Dedifferentiated amniotic fluid mesenchymal stem cell (primary cell): Measurements from ENCODE around the gene ITPRID1.
A peak's percentile ranks its signal among the peaks of the same experiment; 100 is the strongest.

Source experiments
- DNase-seq: peaks from one replicate; pipeline ENCODE4 v3.0.0-alpha.2; 2016; ENCODE audit errors: extremely low spot score

The ITPRID1 gene

DNA sequence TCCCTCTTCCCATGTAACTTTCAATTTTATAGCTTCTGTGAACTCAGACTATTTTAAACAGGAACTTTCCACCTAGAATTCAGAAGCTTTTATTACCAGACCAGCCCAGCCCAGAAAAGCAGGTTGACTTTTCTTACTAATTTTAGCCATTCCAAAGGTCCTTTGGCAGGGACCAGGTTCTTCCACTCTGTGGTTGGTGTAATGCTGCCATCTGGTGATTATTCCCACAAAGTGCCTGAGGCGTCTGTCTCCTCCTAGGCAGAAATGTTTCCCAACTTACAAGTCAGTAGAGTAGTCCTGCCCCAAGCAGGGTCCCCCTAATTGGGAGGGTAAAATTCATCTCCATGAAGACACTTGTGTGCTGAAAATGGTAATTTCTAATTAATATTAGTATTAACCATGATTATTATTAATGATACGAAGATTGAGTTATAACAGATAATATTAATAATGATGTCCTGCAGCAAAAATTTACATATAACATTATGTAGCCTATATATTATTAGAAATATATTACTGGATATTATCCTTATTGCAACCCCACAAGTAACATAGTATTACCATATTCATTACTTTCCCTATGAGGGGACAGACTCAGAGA lies 120.1 kb downstream of the ITPRID1 start:
- peak; percentile 62 for DNase-seq

DNA sequence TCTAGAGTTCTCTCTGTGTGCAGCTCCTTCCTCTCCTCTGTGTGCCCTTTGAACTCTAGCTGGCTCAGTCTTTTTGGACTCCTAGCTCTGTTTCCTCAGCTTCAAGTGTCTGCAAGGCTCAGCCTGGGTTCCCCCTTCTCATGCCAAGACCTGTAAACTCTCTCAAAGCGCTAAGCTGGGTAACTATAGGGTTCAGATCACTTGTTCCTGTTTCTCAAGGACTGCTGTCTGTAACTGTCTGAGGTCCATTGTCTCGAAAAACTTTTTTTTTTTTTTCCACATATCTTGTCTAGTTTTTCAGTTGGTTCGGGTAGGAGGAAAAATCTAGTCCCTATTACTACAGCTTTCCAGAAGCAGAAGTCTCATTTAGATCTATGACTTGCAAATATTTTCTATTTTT lies 126.5 kb downstream of the ITPRID1 start:
- DNase-seq, result no peak

DNA sequence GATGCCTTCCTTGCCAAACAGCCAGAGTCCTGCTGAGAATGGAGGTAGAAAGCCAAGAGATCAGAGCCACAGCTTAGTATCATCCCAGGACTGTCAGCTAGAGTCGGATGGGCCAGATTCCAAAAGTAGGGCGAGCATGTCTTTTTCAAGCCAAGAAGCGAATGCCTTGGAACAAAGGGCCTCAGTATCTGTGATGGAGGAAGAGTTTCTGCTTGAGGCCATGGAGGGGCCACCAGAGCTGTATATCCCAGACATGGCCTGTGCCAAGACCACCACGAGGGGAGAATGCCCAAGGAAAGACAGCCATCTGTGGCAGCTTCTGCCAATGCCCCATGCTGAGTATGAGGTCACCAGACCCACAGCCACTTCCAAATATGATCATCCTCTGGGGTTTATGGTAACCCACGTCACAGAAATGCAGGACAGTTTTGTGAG lies 128.8 kb downstream of the ITPRID1 start:
- no peak for DNase-seq

DNA sequence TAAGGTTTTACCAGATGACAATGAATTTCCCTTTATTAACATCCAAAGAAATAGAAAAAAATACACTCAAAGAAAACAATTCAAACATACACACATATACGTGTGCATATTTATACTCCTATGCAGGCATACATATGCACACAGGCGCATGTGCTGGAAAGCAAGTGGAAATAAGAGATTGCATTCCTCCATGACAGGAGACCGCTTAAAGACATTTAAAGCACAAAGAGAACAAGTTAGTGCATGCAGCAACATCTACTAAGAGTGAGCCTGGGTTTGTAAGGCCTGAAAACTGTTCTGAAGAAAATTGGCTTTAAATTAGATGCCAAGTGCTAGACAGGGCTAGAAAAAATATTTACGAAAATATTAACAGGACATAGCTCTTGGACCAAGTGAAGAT lies 133.1 kb downstream of the ITPRID1 start:
- no peak for DNase-seq

- DNase-seq, result no peak
These were observed 133.6 kb downstream of the ITPRID1 start for GRCh38 chr7:31647511-31647910.

GRCh38 chr7:31648288-31648687 lies 134.4 kb downstream of the ITPRID1 start:
- DNase-seq, result no peak

- no peak for DNase-seq
These were observed 135.0 kb downstream of the ITPRID1 start for GRCh38 chr7:31648880-31649279.

- no peak for DNase-seq
These were observed 137.6 kb downstream of the ITPRID1 start for GRCh38 chr7:31651234-31652062.

- no peak for DNase-seq
These were observed 138.1 kb downstream of the ITPRID1 start for GRCh38 chr7:31652063-31652326.

DNA sequence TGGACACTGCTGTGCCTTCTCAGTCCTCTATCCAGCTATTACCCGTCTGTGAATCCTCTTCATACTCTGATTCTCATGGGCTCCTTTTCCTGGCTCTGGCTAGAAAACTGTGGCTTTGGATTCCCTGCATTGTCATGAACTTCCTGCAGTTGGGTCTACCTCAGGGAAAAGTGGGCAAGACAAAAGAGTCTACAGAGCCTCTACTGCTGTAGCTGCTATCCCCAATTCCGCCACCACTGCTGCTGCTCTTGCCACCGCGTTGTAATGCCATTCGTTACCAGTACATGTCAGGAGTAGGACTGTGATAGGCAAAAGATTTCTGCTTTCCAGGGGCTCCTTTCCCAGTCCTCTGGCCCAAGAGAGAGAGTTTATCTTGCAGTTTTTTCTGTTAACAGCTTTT lies 149.2 kb downstream of the ITPRID1 start:
- DNase-seq, result no peak

GRCh38 chr7:31664890-31665289 lies 151.0 kb downstream of the ITPRID1 start:
- DNase-seq, result no peak

GRCh38 chr7:31665546-31665945 lies 151.7 kb downstream of the ITPRID1 start:
- DNase-seq, result no peak

DNA sequence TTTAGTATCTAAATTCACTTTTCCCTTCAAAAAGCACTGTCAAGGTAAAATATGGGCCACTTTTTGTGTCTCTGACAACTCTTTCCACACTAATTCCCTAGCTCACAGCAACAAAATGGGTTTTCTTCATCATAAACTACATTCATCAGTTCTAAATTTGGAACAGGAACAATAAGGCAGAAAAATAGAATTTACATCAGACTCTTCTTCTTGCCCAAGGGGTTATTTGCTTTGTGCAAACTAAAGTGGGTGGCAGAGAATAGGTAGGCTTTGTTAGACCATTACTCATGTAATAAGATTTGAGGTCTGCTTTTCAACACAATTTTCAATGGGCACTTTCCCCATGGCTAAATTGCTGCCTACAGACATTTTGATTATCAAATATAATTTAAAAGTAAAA lies 155.6 kb downstream of the ITPRID1 start:
- no peak for DNase-seq

DNA sequence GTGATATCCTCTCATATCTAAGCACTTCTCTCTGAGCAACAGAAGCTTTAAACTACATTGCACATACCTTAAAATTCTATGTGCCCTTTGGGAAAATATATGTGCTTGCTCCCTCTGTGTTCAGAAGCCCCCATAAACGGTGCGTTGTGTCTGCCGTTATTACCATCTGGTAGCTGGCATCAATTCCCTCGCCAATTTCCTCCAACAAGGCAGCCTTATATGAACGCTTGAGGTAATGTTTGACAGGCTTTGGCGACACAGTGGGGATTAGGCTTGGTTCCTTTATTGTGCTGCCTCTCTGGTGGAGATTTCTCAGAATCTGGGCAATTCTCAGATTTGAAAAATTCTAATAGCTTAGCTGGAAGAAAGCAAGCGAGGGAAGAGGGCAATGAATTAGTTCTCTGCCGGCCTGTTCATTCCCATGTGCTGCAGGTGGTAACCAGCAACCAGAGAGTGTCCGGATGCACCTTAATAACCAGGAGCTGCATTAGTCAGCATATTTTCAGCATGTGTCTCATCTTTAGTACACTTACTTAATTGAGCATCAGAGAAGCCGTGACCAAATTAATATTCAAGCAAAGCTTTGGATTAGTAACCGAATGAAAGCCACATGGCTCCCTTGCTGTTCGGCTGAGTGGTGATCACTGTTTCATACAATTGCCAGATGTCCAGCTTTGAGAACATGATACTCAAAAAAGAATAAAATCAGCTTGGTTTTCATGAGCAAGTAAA lies 165.8 kb downstream of the ITPRID1 start:
- DNase-seq, result no peak

- no peak for DNase-seq
These were observed 169.7 kb downstream of the ITPRID1 start for GRCh38 chr7:31683445-31684225.

- no peak for DNase-seq
These were observed 173.3 kb downstream of the ITPRID1 start, which contains the start of gene PPP1R17 for GRCh38 chr7:31687024-31687748. TSS of gene PPP1R17 (plus strand) at chr7:31687215. CDS start at chr7:31692442, 5,227 bp downstream.

DNA sequence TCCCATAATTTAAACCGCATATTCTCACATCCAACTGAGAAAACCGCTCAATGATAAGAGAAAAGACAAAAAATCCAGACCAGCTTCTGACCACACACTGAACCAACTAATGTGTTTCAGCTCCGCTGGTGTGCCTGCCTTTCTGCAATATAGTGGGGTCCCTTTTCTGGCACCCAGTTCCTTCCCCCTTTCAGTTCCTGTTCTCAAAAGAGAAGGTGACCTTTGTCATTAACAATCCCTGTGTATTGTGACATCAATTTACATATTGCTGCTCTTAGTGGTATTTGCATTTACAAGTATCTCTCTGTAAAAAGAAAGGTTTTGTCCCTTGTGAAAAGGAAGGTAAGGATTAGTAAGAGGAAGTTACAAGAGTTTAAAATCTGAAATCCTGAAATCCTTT lies 174.5 kb downstream of the ITPRID1 start:
- DNase-seq, result no peak

DNA sequence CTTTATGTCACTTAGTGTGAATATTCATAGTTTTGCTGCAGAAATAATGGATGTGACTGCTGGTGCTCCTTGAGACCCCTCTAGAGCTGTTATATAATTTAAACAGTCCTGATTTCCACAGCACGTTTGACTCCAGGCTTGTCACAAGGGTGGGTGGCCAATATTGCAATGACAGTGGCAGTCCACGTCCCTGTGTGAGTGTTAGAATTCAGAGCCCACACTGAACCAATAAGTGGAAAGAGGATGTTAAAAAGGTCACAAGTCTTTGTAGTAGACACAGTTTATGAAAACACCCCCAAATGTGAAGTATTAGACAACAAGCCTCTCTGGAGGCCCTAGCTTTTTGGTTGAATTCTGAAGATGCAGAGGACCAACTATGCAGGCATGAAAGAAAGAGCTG lies 175.1 kb downstream of the ITPRID1 start:
- DNase-seq, result no peak

- DNase-seq, result no peak
These were observed 177.0 kb downstream of the ITPRID1 start for GRCh38 chr7:31690935-31691334.

GRCh38 chr7:31692451-31692850 lies 178.6 kb downstream of the ITPRID1 start:
- DNase-seq, result no peak

DNA sequence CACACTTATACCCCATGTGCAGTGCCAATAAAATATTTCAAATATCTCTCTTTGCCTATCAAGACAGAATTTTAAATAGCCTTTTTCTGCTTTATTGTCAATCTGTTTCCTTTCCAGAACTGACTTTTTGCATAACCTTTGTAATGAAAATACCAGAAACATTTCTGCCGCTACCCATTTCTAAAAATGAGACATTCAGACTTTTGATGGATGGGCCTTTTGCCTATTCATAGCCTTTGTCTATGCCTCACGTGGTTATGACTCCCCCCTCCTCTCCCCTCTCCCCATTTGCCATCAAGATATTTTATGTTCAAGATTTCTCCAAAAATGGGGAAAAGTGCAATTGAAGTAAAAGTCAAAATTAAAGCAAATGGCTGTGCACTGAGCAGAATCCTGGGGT lies 179.0 kb downstream of the ITPRID1 start:
- DNase-seq, result no peak
